ENCODE measurements around the gene IQGAP2.

- TF ChIP-seq ARNTL (CRISPR knock-in tag; IDR thresholded peaks at IDR 0.05; ENCODE audit: borderline replicate concordance, low read depth) (no peak), ZFP3 (CRISPR knock-in tag; IDR thresholded peaks at IDR 0.05) (no peak), TSHZ2 (CRISPR knock-in tag; IDR thresholded peaks at IDR 0.05) (no peak), ISL1 (CRISPR knock-in tag; IDR thresholded peaks at IDR 0.05) (no peak), GLIS3 (CRISPR knock-in tag; IDR thresholded peaks at IDR 0.05) (no peak), ZNF8 (CRISPR knock-in tag; IDR thresholded peaks at IDR 0.05) (no peak)
Measured at GRCh38 chr5:76445830-76446229, 42.7 kb downstream of the IQGAP2 start.

Measured in SK-N-SH treated with all-trans-retinoic acid at 6 μM for 48 hours (cell line).